H9 (cell line): Measurements from ENCODE around the gene GBGT1. TPM values are rescaled to one million over a fixed set of nuclear protein-coding genes. Genes with fewer than 3 reads are reported as not detected.

Source experiments
- DNase-seq: peaks from one replicate; pipeline ENCODE4 v3.0.0-alpha.2; 2017
- H2AFZ ChIP-seq: one replicate; pipeline ENCODE4 v1.6.1; 2013; ENCODE audit warnings: mild to moderate bottlenecking, low read length, control low read depth, moderate library complexity
- H2AK5ac ChIP-seq: 2 replicates; pipeline ENCODE4 v1.6.1; 2013; ENCODE audit warnings: low read length, control low read depth, mixed read lengths; ENCODE audit not compliant: insufficient read length
- H2BK120ac ChIP-seq: one replicate; pipeline ENCODE4 v1.6.1; 2013; ENCODE audit warnings: low read depth, mild to moderate bottlenecking, low read length, control low read depth, inconsistent platforms; ENCODE audit not compliant: poor library complexity, severe bottlenecking
- H2BK12ac ChIP-seq: 2 replicates; pipeline ENCODE4 v1.6.1; 2013; ENCODE audit warnings: low read length, control low read depth, mixed read lengths, low read depth; ENCODE audit not compliant: insufficient read length
- H2BK15ac ChIP-seq: 2 replicates; pipeline ENCODE4 v1.6.1; 2013; ENCODE audit warnings: low read depth, low read length, control low read depth
- H2BK20ac ChIP-seq: one replicate; pipeline ENCODE4 v1.6.1; 2013; ENCODE audit warnings: low read depth, mild to moderate bottlenecking, low read length, control low read depth, inconsistent platforms; ENCODE audit not compliant: poor library complexity, severe bottlenecking
- H2BK5ac ChIP-seq: 2 replicates; pipeline ENCODE4 v1.6.1; 2013; ENCODE audit warnings: low read length, control low read depth, mixed read lengths; ENCODE audit not compliant: insufficient read length
- H3K14ac ChIP-seq: 2 replicates; pipeline ENCODE4 v1.6.1; 2013; ENCODE audit warnings: low read length, control low read depth; ENCODE audit not compliant: insufficient read depth
- H3K18ac ChIP-seq: 2 replicates; pipeline ENCODE4 v1.6.1; 2013; ENCODE audit warnings: low read depth, mild to moderate bottlenecking, mixed read lengths, low read length, control low read depth; ENCODE audit not compliant: insufficient read length
- H3K23ac ChIP-seq: 2 replicates; pipeline ENCODE4 v1.6.1; 2013; ENCODE audit warnings: low read length, control low read depth, mixed read lengths, low read depth; ENCODE audit not compliant: insufficient read length
- H3K23me2 ChIP-seq: 2 replicates; pipeline ENCODE4 v1.6.1; 2013; ENCODE audit warnings: low read depth, mild to moderate bottlenecking, mixed read lengths, low read length, control low read depth; ENCODE audit not compliant: insufficient read length, poor library complexity, severe bottlenecking
- H3K27ac ChIP-seq: 2 replicates; pipeline ENCODE4 v1.5.1; 2013; ENCODE audit warnings: low read length, control low read depth, mixed read lengths, low read depth; ENCODE audit not compliant: insufficient read length
- H3K27me3 ChIP-seq: 2 replicates; pipeline ENCODE4 v1.6.1; 2013; ENCODE audit warnings: low read length, control low read depth, inconsistent platforms; ENCODE audit not compliant: insufficient read depth
- H3K4ac ChIP-seq: 2 replicates; pipeline ENCODE4 v1.6.1; 2013; ENCODE audit warnings: low read depth, mild to moderate bottlenecking, control low read depth, inconsistent platforms, low read length, moderate library complexity
- H3K4me1 ChIP-seq: 2 replicates; pipeline ENCODE4 v1.6.1; 2013; ENCODE audit warnings: low read length, control low read depth, inconsistent platforms; ENCODE audit not compliant: insufficient read depth
- H3K4me2 ChIP-seq: 2 replicates; pipeline ENCODE4 v1.6.1; 2013; ENCODE audit warnings: low read length, control low read depth, mixed read lengths; ENCODE audit not compliant: insufficient read length, insufficient read depth
- H3K56ac ChIP-seq: 2 replicates; pipeline ENCODE4 v1.6.1; 2013; ENCODE audit warnings: low read depth, mild to moderate bottlenecking, mixed read lengths, low read length, control low read depth; ENCODE audit not compliant: insufficient read length
- H3K79me1 ChIP-seq: 2 replicates; pipeline ENCODE4 v1.6.1; 2013; ENCODE audit warnings: low read depth, mild to moderate bottlenecking, moderate library complexity, low read length, control low read depth, inconsistent platforms; ENCODE audit not compliant: insufficient read depth, poor library complexity, severe bottlenecking
- H3K79me2 ChIP-seq: 2 replicates; pipeline ENCODE4 v1.6.1; 2013; ENCODE audit warnings: low read length, control low read depth, inconsistent platforms; ENCODE audit not compliant: insufficient read depth
- H3K9ac ChIP-seq: 2 replicates; pipeline ENCODE4 v1.6.1; 2013; ENCODE audit warnings: low read length, control low read depth, mixed read lengths; ENCODE audit not compliant: insufficient read length; ENCODE audit errors: extremely low read depth
- H3K9me3 ChIP-seq: one replicate; pipeline ENCODE4 v1.6.1; 2013; ENCODE audit warnings: low read depth, low read length, inconsistent platforms; ENCODE audit not compliant: control insufficient read depth
- H3T11ph ChIP-seq: one replicate; pipeline ENCODE4 v1.6.1; 2013; ENCODE audit warnings: mild to moderate bottlenecking, low read length, control low read depth, inconsistent platforms
- H4K20me1 ChIP-seq: one replicate; pipeline ENCODE4 v1.6.1; 2013; ENCODE audit not compliant: control insufficient read depth, insufficient read length, insufficient read depth
- H4K5ac ChIP-seq: 2 replicates; pipeline ENCODE4 v1.6.1; 2013; ENCODE audit warnings: low read depth, mild to moderate bottlenecking, mixed read lengths, low read length, control low read depth; ENCODE audit not compliant: insufficient read length
- H4K8ac ChIP-seq: replicated peaks from 2 replicates; pipeline ENCODE4 v1.6.1; 2013; ENCODE audit warnings: low read length, control low read depth, mixed read lengths, low read depth; ENCODE audit not compliant: insufficient read length
- H4K91ac ChIP-seq: 2 replicates; pipeline ENCODE4 v1.6.1; 2013; ENCODE audit warnings: low read depth, mild to moderate bottlenecking, moderate library complexity, mixed read lengths, low read length, control low read depth; ENCODE audit not compliant: insufficient read length
- H3K27ac Mint-ChIP-seq, 3 experiments: 2 replicates in 2 of 3; 3 replicates in 1 of 3; pipeline ENCODE4 v1.8.0; 2020 to 2021; ENCODE audit warnings: mixed read lengths in 3 of 3, mild to moderate bottlenecking in 1 of 3, moderate library complexity in 1 of 3
- H3K27me3 Mint-ChIP-seq: 2 replicates; pipeline ENCODE4 v1.8.0; 2021; ENCODE audit warnings: low read depth, mild to moderate bottlenecking, moderate library complexity, mixed read lengths
- H3K36me3 Mint-ChIP-seq, 3 experiments: 2 replicates in 2 of 3; 3 replicates in 1 of 3; pipeline ENCODE4 v1.8.0; 2020 to 2021; ENCODE audit warnings: low read depth in 3 of 3, mixed read lengths in 3 of 3; ENCODE audit not compliant: insufficient read depth in 1 of 3
- H3K4me1 Mint-ChIP-seq, 2 experiments: 2 replicates each; pipeline ENCODE4 v1.8.0; 2020; ENCODE audit warnings: mixed read lengths in 2 of 2
- H3K4me3 Mint-ChIP-seq, 2 experiments: 2 replicates in 1 of 2; 3 replicates in 1 of 2; pipeline ENCODE4 v1.8.0; 2020 to 2021; ENCODE audit warnings: mild to moderate bottlenecking in 2 of 2, mixed read lengths in 2 of 2, moderate library complexity in 1 of 2
- H3K9me3 Mint-ChIP-seq, 2 experiments: 2 replicates in 1 of 2; 3 replicates in 1 of 2; pipeline ENCODE4 v1.8.0; 2020; ENCODE audit warnings: mild to moderate bottlenecking in 2 of 2, mixed read lengths in 2 of 2, moderate library complexity in 1 of 2
- CTCF ChIP-seq: fragments of 200-600 bp; sonication (generic); conservative IDR thresholded peaks from 3 replicates; pipeline ENCODE4 v1.8.0; 2021; ENCODE audit warnings: antibody characterized with exemption, mild to moderate bottlenecking
- WGBS: extraction: QIAGEN DNeasy Blood & Tissue Kit; methylation state at CpG from one replicate; pipeline ENCODE4 v1.1.7; 2013; ENCODE audit warnings: missing lambda C conversion rate, low lambda C conversion rate, mixed read lengths; ENCODE audit not compliant: insufficient read length; ENCODE audit errors: extremely low coverage; 5-methylcytosine and 5-hydroxymethylcytosine counted together
- total RNA-seq: library from RNA; stranded (reverse); gene quantifications from 2 replicates; pipeline ENCODE4 v1.2.1, GENCODE V29; 2021

The GBGT1 gene
- total RNA-seq, 1 experiment from 2014 or later, result 9.3 TPM

DNA sequence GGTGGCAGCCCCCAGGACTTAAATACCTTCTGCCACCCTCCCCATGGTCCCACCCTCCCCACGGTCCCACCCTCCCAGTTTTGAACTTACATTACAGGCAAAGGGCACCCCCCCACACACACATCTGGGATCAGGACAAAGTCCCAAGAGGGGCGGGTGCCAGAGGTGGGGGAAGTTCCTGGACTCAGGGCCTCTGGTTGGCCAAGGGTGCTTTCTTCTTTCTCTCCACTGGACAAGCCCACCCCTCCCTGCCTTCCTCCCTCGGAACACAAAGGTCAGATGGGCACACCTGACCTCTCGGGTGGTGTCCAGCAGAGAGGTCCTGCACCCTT lies 23.6 kb downstream of the GBGT1 start:
- Histone ChIP-seq H2BK5ac (no peak overlapping the region), H4K91ac (no peak overlapping the region), H4K5ac (no peak overlapping the region), H3K4me1 (no peaks in the 10 kb centered on the region), H3K4me2 (no peak overlapping the region), H3K23ac (no peak overlapping the region), H3K9ac (no peak overlapping the region), H3K9me3 (no peaks in the 10 kb centered on the region), H2BK20ac (no peak overlapping the region), H4K8ac (no peak overlapping the region), H2AK5ac (no peak overlapping the region), H2AFZ (no peak overlapping the region), H3K27ac (no peak overlapping the region), H2BK15ac (no peak overlapping the region), H4K20me1 (no peaks in the 10 kb centered on the region), H3T11ph (no peak overlapping the region), H3K4ac (no peak overlapping the region), H2BK12ac (no peak overlapping the region), H3K79me1 (no peaks in the 10 kb centered on the region), H3K23me2 (peaks cover 2% of the 10 kb centered on the region), H3K14ac (no peak overlapping the region), H2BK120ac (no peak overlapping the region), H3K79me2 (no peaks in the 10 kb centered on the region), H3K56ac (no peak overlapping the region), H3K27me3 (no peaks in the 10 kb centered on the region), H3K18ac (no peak overlapping the region)
- Mint-ChIP-seq H3K4me1 (peaks cover 9 to 17% of the 10 kb centered on the region in 2 experiments), H3K27ac (no peak overlapping the region), H3K4me3 (no peak overlapping the region), H3K9me3 (no peaks in the 10 kb centered on the region), H3K27me3 (peaks cover 4% of the 10 kb centered on the region), H3K36me3 (peaks cover 0 to 2% (median 0%) of the 10 kb centered on the region in 3 experiments; a peak in 1 of 7 replicates)
- TF ChIP-seq CTCF, result no peak
- no peak for DNase-seq
- WGBS, result no CpG with 5 or more reads among the region's 4 CpGs
